RKO (cell line): ENCODE results near the gene PBX1.
"Not testable (repeated sequence)": the region's sequence is repeated elsewhere in the genome, so short reads cannot be mapped to it uniquely, and the experiment has no call there.

Experiments
- DNase-seq: peaks from one replicate; pipeline ENCODE4 v3.0.0-alpha.2; 2016; ENCODE audit warnings: low spot score

The PBX1 gene

GRCh38 chr1:164640686-164641352 is 81.8 kb downstream of the PBX1 start:
- no peak for DNase-seq

GRCh38 chr1:164641353-164641730 is 82.4 kb downstream of the PBX1 start:
- no peak for DNase-seq

- no peak for DNase-seq
Measured at GRCh38 chr1:164643018-164643417, 84.0 kb downstream of the PBX1 start.

DNA sequence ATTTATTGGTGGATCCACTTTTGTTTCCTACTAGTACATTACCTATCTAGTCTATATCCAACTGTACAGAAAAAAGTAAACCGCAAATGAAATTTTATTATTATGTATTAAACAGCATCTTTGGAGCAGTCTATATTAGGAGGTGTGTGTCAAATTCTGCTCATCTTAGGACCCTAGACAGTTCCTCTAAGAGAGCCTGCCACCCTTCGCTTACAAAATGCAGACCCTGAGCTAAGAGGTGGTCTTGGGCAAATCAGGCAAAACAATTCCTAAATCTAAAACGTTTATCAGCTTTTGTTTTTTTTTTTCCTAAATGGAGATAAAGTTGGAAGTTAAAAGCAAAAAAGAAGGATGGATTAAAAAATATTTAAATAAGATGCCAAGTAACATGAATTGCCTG is 85.3 kb downstream of the PBX1 start:
- DNase-seq, result no peak

- DNase-seq, result no peak
Measured at GRCh38 chr1:164644774-164645644, 86.0 kb downstream of the PBX1 start.

- DNase-seq, result no peak
Measured at GRCh38 chr1:164645921-164646320, 86.9 kb downstream of the PBX1 start.

- DNase-seq, result no peak
Measured at GRCh38 chr1:164647211-164647610, 88.2 kb downstream of the PBX1 start.

DNA sequence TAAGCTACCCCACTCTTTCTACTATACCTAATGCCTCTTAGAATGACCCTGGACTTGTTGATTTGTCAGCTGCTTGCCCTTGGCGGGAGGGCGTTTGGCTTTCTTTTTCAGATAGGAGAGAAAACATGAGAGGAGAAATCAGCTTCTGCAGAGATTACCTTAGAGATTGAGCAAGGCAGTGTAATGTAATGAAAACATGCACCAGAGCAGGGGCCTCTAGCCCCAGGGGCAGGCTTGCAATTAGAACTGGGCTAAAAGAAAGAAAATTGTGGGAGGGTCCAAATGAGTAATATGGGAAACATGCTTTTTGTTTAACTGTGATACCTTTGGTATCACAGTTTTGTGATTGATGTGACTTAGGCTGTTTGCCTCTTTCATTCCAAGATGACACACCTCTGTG is 89.7 kb downstream of the PBX1 start:
- no peak for DNase-seq

DNA sequence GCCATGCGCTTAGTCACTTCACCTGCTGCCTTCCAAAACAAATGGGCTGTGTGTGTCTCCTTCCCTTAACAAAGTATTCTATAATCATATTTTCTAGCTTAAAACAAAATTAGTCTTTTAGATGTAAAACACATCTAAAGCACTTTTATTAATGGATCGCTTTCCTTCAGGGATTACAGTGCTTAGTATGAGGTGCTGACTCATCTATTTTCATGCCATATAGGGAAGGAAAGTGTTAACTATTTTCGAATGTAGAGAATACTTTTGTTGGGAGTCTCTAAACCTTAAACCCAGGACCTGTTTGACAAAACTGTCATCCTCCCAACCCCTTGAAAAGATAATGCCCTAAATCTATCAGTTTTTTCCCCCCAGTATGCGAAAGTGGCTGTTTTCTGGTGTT is 90.2 kb downstream of the PBX1 start:
- no peak for DNase-seq

DNA sequence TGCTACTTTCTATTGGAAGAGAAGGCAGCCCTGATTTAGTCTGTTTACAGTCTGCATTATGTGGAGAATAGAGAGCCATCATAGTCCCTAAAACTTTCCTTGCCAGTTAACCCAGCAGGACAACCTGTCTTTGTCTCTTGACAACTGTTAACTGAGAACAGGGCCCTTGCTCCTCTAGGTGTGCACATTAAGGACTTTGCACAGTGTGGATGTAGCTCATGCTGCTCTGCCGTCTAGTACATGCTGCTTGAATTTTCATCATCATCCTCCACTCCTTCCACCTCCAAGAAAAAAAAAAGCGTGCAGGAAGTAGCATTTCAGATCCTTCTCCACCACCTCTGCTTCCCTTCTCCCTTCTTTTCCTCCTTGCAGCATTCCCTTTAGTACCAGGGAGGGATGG is 91.5 kb downstream of the PBX1 start:
- DNase-seq, result no peak

- DNase-seq, result no peak
Measured at GRCh38 chr1:164651351-164651951, 92.5 kb downstream of the PBX1 start.

DNA sequence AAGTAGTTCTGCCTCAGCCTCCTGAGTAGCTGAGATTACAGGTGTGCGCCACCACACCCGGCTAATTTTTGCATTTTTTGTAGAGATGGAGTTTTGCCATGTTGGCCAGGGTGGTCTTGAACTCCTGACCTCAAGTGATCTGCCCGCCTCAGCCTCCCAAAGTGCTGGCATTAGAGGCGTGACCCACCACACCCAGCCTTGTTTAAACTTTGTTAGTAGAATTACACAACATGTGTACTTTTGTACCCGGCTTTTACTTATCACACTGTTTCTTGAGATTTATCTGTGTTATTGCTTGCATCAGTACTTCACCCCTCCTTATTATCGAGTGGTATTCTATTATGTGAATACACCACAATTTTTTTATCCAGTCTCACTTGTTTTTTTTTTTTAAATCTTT is 94.0 kb downstream of the PBX1 start:
- not testable (repeated sequence) for DNase-seq

DNA sequence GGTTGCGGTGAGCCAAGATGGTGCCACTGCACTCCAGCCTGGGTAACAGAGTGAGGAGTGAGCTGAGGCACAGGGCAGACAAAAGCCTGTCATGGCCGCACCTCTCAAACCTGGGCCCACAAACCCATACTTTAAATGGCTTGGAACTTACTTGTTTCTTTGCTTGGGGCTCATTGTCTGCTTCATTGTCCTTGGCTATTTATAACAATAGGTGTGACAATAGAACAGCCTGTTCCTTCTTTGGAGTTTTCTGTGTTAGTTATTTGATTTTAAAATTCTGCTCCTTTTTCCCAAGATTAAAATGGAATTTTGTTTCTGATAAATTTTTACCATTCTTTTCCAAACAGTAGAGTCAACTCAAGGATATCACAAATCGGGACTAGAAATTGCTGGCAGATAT is 94.7 kb downstream of the PBX1 start:
- no peak for DNase-seq

DNA sequence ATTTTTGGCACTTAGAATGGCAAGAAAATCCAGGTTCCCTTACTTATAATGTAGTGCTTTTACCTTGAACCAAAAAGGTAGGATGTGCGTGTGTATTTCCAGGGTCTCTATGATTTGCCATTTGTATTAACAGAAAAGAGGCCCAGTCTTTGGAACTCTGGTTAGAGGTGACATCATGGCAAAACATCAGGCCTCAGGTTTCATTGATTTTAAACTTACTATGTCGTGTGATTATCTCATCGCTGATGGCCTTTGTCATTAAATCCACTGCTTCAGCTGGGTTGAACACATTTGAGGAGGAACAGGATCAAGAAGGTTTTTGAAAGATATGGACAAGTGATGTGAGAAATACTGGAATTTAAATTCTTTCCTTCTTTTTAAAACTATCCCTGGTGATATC is 95.2 kb downstream of the PBX1 start:
- DNase-seq, result no peak

DNA sequence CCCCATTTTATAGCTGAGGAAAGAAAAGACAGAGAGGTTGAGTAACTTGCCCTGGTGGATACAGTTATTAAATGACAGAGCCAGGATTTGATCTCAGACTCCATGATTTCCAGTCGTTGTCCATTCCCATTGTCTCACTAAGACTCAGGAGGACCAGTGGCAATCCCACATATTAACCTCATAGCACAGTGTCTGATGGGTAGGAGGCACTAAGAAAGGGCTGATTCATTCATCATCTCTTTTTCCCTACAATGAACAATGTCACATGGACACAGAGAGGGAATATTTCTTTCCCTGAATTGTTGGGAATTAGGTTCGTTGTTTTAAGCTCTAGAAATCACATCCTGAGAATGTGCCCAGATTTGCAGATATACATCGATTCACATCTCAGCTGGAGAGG is 99.9 kb downstream of the PBX1 start:
- DNase-seq, result no peak

DNA sequence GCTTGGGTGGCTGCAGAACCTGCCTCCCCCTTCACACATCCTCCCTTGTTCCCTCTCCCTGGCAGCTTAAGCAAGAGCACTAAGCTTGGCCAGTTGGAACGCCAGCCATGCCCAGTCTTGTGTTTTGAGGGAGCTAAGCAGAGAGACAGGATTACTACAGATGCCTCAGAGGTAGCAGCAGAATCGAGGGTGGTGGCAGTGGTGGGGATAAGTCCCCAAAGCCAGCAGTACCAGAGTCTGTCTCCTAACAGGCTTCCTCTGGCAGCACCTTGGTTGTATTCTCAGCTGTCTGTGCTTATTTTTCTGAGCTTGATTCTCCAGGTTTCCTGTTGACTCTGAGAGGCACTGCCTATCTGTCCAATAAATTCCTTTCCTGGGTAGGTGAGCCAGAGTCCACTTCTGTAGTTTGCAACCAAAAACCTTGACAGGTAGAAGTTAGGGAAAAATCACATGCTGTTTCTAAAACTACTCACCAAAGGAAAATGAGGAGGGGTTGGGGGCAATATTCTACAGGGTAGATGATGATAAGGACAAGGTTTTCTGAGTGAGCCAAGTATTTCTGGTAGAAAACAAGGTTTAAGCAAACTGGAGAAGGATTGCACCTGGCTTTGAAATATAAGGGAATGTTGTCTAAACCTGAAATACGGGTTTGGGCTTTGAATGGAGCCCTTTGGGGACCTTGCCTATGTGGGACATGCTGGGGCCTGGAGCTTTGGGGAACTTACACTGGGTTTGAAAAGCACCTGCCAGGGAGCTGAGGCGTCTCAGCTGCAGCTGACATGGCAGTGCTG is 100.8 kb downstream of the PBX1 start:
- DNase-seq, result no peak

GRCh38 chr1:164660412-164660772 is 101.4 kb downstream of the PBX1 start:
- no peak for DNase-seq

DNA sequence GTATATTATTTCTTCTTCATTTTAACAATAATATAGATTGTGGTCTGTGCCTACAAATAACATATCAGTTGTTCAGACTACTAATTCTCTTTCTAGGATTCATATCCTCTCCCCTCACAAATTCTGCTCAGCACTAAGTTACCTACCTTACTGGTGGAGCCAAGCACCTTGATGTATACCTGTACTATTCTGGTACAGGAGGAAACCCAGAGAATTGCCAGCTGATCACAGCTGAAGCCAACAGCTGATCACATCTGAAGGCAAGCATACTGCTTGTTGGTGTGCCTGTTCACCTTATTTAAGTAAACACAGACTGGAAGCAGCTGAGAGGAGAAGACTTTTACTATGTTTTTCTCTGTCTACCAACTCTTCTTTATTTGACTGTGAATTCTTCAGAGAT is 101.8 kb downstream of the PBX1 start:
- no peak for DNase-seq

GRCh38 chr1:164662462-164662861 is 103.5 kb downstream of the PBX1 start:
- no peak for DNase-seq

DNA sequence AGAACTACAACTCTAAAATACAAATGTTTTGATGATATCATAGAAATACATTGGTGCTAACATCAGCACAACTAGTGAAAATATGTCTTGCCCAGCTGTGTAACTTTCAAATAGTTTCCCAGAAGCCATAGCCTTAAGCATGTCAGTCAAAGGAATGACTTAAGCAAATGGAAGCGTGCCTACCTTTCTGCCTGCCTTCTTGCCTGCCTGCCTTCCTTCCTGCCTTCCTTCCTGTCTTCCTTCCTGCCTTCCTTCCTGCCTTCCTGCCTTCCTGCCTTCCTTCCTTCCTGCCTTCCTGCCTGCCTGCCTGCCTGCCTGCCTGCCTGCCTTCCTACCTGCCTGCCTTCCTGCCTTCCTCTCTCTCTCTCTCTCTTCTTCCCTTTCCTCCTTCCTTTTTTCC is 104.0 kb downstream of the PBX1 start:
- no peak for DNase-seq

- no peak for DNase-seq
Measured at GRCh38 chr1:164664127-164664526, 105.1 kb downstream of the PBX1 start.

- no peak for DNase-seq
Measured at GRCh38 chr1:164667001-164667400, 108.0 kb downstream of the PBX1 start.

DNA sequence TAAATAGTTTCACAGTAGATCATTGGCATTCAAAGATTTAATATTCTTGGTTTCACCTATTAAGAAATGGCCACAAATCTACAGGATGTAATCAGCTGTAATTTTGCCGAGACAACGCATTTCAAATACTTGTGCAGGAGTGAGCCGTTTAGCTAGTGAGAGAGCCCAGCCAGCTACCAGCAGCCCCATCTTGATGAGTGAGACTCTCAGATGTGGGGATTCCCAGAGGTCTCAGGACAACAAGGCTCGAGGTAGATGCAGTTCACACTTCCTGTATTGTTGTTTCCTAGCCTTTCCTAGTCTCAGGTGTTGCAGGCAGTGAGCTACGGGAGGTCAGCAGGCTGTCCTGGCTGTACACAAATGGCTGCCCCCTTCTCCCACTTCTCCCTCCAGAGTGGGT is 108.6 kb downstream of the PBX1 start:
- no peak for DNase-seq
